K562 (cell line): Measurements from ENCODE around the gene S100A7A. TPM values are rescaled to one million over a fixed set of nuclear protein-coding genes. Genes with fewer than 3 reads are reported as not detected.

Experiments
- SRF ChIP-seq, 2 experiments: fragments of 250-450, 450-650 bp in 1 of 2; sonication (Bioruptor Pico) in 1 of 2; sonication (generic) in 1 of 2; formaldehyde crosslinking; IDR thresholded peaks; 2 replicates each; pipeline versions ENCODE4 v1.5.0 to v1.5.1; 2020 to 2022; ENCODE audit warnings: mild to moderate bottlenecking in 1 of 2, missing genetic modification reagents in 1 of 2
- polyA plus RNA-seq, 8 experiments: library from polyadenylated mRNA; depleted of rRNA in 4 of 8; stranded (reverse) in 5 of 8; unstranded in 3 of 8; fragments of >200 nt; fragmentation: Nextera tagmentation in 2 of 8; fragmentation: Illumina TruSeq in 1 of 8; extraction: Ambion mirVana in 2 of 8; extraction: Trizol in 1 of 8; gene quantifications; 2 replicates each; pipeline versions ENCODE4 v1.2.1 to v1.2.3, GENCODE V29; 2011 to 2014; ENCODE audit warnings: inconsistent platforms in 1 of 8, missing spikeins in 1 of 8
- total RNA-seq, 7 experiments: library from RNA; depleted of rRNA in 6 of 7; stranded (reverse); fragments of >200 nt in 6 of 7; fragmentation: Illumina TruSeq in 2 of 7; extraction: Trizol in 2 of 7; gene quantifications; 2 replicates each; pipeline versions ENCODE4 v1.2.1 to v1.2.3, GENCODE V29; 2011 to 2021; ENCODE audit warnings: low replicate concordance in 1 of 7
- TF ChIP-seq, protein P1 (sequence below), 2 experiments: fragments of 450-650 bp; formaldehyde crosslinking in 1 of 2; IDR thresholded peaks; 2 replicates each; pipeline versions ENCODE4 v1.4.0 to v1.6.1; 2014 to 2020; ENCODE audit warnings: mild to moderate bottlenecking in 2 of 2, borderline replicate concordance in 1 of 2, low read depth in 1 of 2
- TF ChIP-seq, protein P2 (sequence below): IDR thresholded peaks from 2 replicates; pipeline ENCODE4 v1.6.1; 2012; ENCODE audit warnings: low read depth, low read length, improper control_type of control experiment, borderline replicate concordance

Gene S100A7A
- total and polyA plus RNA-seq, 9 of the 15 experiments (the other 6 are each of a cell fraction or from before 2014, with no cell fraction given), result not detected

DNA sequence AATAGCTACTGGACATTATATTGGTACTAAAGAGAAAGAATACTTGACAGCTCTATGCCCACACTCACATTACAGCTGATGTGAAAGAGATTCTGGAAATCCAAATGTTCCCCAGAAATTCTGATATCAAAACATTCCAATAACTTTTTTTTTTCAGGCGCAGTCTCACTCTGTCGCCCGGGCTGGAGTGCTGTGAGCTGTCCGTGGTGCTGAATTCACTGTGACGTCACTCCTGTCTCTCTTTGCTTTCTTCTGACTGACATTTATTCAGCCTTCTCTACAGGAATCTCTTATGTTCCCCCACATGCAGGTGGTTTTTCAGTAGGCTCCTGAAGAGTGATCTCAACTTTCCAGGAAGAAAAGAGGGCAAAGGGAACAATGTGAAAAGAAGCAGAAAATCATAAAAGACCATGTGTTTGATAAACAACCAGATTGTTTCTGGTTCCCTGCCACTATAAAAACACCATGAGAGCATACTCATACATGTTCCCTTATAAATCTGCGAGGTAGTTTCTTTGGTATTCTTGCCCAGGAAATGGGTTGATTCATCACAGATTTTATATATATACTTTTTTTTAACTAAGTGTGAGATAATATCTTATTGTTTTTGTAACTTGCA lies 6.2 kb downstream of the S100A7A start (continued):
- TF ChIP-seq, protein P1, sequence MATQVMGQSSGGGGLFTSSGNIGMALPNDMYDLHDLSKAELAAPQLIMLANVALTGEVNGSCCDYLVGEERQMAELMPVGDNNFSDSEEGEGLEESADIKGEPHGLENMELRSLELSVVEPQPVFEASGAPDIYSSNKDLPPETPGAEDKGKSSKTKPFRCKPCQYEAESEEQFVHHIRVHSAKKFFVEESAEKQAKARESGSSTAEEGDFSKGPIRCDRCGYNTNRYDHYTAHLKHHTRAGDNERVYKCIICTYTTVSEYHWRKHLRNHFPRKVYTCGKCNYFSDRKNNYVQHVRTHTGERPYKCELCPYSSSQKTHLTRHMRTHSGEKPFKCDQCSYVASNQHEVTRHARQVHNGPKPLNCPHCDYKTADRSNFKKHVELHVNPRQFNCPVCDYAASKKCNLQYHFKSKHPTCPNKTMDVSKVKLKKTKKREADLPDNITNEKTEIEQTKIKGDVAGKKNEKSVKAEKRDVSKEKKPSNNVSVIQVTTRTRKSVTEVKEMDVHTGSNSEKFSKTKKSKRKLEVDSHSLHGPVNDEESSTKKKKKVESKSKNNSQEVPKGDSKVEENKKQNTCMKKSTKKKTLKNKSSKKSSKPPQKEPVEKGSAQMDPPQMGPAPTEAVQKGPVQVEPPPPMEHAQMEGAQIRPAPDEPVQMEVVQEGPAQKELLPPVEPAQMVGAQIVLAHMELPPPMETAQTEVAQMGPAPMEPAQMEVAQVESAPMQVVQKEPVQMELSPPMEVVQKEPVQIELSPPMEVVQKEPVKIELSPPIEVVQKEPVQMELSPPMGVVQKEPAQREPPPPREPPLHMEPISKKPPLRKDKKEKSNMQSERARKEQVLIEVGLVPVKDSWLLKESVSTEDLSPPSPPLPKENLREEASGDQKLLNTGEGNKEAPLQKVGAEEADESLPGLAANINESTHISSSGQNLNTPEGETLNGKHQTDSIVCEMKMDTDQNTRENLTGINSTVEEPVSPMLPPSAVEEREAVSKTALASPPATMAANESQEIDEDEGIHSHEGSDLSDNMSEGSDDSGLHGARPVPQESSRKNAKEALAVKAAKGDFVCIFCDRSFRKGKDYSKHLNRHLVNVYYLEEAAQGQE (IDR thresholded peaks at IDR 0.05; ENCODE audit: borderline replicate concordance), result peak; percentile 99
- TF ChIP-seq, protein P1 (CRISPR knock-in tag; IDR thresholded peaks at IDR 0.05; ENCODE audit: low read depth), result peak; percentile 97
- TF ChIP-seq, protein P2, sequence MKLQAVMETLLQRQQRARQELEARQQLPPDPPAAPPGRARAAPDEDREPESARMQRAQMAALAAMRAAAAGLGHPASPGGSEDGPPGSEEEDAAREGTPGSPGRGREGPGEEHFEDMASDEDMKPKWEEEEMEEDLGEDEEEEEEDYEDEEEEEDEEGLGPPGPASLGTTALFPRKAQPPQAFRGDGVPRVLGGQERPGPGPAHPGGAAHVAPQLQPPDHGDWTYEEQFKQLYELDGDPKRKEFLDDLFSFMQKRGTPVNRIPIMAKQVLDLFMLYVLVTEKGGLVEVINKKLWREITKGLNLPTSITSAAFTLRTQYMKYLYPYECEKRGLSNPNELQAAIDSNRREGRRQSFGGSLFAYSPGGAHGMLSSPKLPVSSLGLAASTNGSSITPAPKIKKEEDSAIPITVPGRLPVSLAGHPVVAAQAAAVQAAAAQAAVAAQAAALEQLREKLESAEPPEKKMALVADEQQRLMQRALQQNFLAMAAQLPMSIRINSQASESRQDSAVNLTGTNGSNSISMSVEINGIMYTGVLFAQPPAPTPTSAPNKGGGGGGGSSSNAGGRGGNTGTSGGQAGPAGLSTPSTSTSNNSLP, result 0 out of 2 replicates have a peak, but pooled peaks have one; percentile 34
- TF ChIP-seq SRF (CRISPR knock-in tag; IDR thresholded peaks at IDR 0.05), result peak in 1 of 2 experiments; percentile 61; a peak in 1 of 4 replicates
